Fibroblast of skin of left biceps (primary cell): Measurements from ENCODE around the gene RGS3.
A peak's percentile ranks its signal among the peaks of the same experiment; 100 is the strongest.

Experiments
- DNase-seq, 2 experiments: peaks; one replicate each; pipeline ENCODE4 v3.0.0-alpha.2; 2013; ENCODE audit warnings: low read depth in 2 of 2

RGS3 gene

DNA sequence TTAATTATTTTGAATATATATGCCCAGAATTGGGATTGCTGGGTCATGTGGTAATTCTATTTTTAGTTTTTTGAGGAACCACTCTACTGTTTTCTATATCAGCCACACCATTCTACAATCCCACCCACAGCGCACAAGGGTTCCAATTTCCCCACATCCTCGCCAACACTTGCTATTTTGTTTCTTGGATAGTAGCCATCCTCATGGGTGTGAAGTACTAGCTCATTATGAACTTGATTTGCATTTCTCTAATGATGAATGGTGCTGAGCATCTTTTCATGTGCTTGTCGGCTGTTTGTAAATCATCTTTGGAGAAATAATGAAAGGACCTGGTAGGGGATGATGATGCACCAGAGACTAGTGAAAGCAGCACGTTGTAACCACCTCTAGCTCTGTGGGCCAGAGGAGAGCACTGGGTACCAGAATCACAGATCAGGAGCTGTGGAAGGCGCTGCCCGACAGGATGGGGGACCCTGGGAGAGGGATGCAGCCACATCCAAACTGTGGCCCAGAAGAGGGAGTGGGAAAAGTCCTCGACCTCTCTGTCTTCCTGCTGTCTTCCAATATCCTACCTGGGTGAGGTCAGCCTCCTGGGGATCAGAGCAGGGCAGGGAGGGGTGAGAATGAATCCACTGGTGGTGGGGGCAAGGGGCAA lies 155.4 kb downstream of the RGS3 start:
- DNase-seq = no peak

DNA sequence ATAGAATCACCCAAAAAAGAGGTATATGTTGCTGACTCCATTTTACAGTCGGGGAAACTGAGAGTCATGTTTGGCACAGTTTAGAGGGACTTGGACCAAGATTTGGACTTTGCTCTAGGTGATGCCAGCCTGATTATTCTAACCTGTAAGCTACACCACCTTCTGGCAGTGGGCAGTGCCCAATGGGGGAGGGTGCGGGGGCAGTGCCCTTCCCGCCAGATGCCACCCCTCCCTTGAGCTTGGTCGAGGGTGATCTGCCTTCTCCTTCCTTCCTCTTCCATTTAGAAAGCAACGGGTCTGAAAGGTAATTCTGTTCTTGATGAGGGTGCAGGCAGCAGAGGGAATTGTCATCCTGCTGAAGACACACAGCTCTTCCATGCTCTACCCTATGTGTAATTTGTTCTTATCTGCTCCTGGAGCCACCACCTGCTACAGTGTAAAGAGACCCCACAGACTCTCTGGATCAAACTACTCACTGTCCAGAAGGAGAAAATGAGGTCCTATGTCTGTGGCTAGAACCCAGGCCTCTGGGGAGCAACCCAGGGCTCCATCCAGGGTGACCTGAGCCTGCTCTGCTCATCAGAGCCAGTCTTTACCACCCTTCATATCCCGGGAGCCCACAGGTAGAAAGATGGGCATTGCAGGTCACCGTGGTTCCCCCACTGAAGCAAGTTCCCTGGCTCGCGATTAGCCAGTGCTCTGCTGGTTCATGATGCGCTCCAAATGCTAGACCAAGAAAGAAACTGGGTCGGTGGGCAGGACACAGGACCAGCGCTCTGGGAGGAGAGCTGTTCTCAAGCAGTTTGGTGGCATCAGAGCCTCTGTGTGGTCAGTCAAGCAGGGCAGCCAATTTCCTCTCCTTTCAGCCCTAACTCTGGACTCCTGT lies 156.2 kb downstream of the RGS3 start:
- no peak for DNase-seq

DNA sequence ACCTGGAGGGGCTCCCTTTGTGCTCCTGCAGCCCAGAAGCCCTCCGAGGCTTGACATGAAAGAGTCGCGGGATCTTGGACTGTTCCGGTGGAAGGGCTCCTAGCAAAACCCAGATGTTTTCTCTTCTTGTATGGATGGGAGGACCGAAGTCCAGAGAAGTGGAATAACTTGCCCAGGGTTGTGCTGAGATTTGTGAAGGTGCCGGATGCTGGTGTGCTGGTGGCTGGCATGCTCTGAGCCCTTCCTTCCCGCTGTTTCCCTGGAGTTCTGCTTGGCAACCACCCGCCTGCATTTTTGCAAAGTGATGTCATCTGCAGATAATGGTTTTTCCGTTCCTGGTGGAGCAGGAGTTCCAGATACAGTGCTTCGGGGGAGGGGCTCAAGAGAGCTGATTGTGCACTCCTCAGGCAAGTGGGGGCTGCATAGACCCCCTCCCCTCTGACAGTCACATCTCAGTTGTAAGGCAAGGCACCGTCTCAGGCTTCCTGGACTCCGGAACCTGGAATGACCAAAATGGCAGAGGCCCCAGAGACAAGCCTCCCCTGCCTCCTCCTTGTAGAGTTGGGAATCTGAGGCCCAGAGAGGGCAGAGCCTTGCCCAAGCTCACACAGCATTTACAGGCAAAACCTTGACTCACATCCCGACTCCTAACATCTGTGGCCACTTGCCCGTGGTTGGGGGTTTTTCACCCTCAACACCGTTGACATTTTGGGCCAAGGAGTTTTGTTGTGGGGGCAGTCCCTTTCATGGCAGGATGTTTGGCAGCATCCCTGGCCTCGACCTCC lies 157.0 kb downstream of the RGS3 start:
- DNase-seq = peak; percentile 74

DNA sequence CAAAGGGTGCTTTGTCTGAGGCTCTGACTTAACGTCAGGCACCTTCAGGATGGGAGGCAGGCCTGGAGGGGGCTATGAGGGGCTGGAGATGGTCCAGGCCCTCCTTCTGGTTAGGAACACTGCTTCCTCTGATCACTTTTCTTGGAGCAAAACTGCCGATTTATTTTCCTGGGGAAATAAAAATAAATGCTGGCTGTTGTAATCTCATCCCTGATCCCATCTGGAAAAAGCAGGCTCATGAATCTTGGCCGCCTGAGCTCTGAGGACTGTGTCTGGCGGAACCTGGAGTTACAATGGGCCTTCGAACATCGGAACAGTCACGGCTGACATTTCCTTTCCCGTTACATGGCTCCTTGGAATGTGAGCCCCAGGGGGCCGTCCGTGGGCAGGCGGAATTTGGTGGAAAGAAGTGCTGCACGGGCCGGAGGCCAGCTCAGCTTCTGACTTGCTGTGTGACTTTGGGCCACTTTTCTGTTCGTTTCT lies 157.8 kb downstream of the RGS3 start:
- peak; percentile 85 to 88 for DNase-seq

DNA sequence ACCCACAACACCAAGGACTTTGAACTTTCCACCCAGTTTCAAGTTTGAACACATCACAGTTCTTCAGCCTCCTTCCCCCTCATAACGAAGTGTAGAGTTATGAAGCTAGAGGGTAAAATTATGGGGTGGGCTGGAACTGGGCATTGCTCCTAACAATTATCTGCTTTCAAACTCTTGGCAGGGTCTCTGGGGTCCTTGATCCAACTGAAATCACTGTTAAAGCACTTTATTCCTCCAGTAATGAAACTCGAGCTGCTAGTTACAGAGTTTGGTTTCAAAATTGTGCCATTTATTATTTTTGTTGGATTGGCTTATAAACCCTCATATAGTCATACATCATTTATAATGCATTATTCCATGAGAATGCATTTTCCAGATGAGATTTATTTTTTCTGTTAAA lies 158.5 kb downstream of the RGS3 start:
- DNase-seq = no peak

DNA sequence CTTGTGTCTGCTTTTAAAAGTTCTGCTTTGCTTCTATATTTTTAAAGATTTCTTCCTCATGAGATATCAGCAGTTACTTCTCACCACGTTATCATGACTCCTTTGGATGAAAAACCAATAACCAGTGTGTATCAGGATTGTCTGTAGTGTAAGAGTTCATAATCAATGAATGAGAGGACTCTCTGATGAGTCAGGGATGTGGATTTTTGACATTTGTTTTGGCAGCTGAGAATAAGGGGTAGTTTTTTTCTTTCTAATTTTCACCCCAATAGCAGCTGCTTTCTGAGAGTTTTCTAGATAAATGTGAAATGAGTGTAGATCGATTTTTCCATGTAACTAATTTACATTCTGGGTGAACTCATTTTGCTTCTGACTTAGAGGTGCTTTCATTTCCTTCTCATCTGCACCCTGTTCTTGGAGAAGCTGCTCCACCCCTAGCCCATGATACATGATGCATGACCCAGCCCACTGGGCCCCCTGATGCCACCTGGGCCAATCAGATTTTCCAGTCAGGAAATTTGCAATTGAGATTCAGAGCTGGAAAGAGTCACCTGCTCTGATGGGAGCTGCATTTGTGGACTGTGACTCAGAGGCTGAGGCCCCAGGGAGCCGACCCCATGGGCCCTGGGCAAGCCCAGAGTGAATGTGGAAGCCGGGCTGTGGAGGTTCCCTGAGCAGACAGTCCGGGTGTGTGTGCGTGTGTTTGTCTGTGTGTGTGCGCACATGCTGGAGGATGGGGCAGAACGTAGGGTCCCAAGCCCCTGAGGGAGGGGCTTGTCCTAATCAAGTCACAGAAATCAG lies 159.3 kb downstream of the RGS3 start:
- DNase-seq = no peak

DNA sequence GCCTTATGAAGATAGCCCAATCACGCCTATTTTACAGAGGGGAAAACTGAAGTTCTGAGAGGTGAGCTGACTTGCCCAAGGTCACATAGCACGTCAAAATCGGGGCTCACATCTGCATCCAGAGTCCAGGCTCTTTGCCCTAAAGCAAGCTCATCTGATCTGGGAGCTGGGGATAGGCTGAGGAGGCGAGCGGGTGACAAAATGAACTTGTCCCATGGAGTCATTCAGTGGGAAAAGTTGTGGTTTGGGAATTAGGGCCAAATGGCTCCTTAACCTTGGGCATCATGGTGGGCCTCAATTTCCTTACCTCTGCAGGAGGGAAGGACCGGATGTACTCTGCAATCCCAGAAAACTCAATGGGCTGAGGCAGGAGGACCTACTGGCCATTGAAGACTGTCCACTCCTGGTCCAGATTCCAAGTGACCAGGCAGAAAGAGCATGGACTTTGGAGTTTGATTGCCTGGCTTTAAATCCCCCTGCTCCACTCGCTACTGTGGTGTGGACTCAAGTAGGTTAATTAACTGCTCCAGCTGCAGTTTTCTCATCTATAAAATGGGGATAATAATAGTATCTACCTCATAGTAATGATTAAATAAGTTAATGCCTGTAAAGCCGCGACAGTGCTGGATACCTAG lies 160.4 kb downstream of the RGS3 start:
- DNase-seq = no peak

DNA sequence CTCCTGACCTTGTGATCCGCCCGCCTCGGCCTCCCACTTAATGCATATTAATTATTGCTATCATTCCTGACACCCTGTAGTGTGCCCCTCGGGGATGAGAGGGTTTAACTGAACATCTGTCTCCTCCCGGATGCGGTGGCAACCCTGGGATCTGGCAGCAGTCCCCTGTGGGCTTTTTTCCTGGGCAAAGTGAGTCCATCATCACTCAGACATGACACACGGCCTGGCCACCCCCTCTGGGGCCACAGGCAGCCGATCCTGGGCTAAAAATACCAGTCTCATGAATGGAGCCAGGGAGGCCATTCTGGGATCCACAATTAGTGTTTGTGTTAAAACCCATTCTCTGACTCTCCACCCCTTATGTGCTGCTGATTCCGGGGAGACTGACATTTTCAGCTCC lies 161.2 kb downstream of the RGS3 start:
- DNase-seq = no peak

DNA sequence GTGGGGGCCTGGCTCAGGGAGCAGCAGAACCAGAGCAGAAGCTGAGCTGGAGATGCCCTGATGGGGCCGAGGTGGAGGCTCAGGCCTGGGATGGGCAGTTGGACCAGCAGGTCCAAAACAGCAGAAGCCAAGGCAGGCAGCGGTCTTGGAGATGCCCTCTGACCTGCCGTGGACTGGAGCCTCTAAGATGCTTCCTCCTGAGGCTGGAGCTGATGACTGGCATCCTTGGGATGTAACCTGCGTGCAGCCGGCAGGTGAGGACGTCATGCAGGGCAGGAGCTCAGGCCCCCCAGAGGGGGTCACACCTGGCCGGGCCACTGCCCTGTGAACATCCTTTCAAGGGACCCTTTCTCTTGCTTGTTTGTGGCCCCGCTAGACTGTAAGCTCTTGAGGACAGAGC lies 162.0 kb downstream of the RGS3 start:
- no peak for DNase-seq

DNA sequence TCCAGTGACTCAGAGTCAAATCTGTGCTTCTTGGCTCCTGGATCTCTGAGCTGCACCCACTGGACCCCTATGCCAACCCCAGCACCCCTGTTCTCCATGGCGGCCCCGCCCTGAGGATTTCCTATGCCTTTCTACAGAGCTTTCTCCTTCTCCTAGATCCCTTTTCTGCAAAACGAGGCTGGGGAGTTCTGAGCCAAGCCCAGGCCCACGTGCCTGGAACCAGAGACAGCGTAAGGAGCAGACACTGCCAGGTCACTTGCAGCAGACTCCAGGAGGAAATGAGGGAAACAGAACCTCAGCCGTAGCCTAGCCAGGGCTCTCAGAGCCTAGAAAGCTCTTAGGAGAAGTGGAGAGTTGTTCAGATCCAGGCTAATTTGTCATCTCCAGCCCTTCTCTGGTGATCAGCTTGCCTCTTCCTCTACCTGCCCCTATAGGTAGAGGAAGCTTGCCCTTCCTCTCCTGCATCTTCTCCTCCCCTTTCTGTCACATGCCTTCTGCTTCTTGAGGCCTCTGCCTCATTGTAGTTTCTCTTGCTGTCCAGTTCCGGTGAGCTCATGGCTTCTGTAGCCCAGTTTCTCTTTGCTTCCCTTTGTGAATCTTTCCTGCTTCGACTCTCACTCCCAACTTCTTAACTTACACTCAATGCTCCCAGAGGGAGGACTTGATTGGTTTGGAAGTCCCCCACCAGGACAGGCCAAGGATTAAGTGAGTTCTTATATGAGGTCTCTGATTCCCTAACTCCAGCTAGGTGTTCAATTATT lies 163.4 kb downstream of the RGS3 start:
- no peak for DNase-seq

DNA sequence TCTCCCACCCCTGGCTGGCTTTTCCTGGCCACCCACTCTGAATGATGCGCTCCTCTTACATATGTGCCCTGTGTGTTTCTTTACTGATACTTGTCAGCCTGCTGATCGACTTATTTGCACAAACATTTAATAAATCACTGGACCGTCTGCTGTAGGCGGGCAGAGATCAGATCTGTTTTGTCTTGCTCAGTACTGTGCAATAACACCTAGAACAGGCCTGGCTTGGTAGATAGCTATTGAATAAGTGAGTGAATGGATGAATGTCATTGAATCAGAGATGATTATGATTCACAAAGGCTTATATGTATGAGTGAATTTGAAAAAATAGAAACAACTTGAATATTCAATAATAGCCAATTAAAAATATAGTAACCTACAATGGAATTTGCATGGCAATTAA lies 165.1 kb downstream of the RGS3 start:
- no peak for DNase-seq

DNA sequence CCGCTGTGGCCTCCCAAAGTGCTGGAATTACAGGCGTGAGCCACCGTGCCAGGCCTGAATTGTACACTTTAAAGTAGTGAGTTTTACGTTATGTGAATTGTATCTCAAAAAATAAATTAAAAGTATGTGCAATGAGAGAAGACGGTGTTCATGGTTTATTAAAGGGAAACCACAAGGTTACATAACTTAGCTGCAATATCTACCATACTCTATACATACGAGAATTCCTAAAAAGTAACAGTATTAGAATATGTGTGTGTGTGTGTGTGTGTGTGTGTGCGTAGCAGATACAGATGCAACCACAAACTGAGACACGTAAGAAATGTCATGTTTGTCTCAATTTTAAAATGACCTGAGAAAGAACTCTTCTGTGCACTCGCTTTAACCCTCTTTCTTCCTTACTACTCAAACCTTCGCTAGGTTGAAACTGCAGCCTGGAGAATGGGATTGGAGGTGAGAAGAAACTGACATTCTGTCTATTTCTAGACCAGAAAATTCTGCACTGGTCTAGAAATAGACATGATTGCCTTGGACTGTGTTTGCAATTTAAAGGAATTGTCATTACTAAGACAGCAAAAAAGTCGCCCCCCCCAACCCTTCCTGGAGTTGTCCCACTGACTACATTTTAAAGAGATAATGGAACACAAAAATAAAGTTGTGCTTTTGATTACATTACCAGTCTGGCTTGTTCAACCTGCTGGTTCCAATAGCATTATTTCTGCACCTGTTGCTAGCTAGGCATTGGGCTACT lies 167.0 kb downstream of the RGS3 start:
- no peak for DNase-seq

DNA sequence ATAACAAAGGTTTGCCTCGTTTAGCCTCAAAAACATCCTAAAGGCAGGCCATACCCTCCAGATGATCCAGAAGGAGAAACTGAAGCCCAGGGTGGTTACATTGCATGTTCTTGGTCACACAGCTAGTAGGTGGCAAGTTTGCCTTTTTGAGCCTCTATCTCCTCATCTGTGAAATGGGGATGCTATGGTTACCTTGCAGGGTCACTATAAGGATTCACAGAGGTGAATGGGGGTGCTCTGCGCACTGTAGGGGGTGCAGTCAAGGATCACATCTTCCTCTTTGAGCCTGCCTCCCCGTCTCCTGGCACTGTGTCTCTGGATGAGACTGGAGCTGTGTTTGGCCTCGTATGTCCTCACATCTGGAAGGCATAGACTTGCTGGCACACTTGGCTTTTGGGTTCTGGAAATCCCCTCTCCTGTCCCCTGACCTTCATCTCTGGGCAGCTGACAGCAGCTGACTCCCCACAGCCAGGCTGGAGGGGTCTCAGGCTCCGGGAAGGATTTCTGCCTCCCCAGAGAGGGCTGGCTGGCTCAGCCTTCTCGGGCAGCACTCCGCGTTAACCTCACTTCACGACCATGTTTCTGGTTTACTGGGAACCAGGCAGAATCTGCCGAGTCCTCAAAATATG lies 167.7 kb downstream of the RGS3 start:
- DNase-seq = no peak

DNA sequence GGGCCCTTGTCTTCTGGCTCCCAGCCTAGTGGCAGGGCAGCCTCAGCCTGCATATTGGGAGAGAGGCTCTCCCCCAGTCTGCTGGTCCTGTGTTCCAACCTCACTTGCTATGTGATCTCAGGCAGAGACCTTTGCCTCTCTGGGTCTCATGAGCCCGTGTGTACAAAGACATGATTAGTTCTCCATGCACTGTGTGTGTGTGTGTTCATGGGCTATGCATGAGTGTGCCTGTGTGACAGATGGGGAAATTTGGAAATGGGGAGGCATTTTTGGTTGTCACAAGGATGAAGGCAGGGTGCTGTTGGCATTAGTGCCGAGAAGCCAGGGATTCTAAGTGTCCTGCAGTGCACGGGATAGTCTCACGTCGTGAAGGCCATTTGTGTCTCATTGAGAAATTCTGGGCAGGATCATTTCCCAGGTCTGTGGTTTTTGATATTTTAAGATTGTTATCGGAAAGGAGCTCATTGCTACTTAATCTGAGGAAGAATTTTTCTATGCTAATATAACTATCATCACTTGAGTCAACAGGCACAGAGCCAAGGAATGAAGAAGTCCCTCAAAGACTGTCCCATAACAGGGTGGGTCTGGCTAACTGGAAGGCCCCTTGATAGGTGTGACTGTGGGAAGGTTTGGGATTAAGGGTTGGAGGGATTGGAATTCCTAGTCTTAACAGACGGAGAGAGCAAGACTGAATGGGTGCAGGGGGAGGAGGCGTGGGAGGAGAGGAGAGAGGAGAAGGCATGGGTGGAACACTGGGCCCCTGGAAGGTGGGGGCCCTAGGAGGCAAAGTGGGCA lies 168.5 kb downstream of the RGS3 start:
- DNase-seq = no peak

DNA sequence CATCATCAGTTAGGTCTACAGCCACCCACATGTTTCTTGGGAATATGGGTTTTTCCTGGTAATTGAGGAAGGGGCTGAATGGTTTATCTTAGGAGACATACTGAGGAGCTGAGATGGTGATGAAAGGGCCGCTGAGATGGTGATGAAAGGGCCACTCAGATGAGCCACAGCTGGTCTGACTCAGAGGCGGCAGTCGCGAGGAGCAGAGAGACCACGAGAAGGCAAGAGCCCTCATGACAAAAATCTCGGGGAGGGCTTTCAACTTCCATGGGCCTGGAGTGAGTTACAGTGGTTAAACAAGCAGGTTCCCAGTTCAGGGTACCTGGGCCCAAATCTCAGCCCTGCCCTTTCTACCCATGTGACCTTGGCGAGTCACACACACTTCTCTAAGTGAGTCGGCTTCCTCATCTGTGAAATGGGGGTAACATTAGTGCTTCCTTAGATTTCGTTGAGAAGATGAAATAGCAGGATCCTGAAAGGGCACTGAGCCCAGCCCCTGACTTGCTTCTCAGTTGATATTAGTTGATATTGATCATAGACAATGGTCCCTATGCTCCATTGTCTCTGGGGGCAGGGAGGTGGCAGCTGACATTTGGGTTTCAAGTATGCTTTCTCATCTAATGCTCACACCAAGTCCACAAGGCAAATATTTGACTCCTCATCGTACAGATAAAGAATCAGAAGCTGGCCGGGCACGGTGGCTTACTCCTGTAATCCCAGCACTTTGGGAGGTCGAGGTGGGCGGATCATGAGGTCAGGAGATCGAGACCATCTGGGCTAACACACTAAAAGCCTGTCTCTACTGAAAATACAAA lies 169.5 kb downstream of the RGS3 start:
- DNase-seq = no peak

DNA sequence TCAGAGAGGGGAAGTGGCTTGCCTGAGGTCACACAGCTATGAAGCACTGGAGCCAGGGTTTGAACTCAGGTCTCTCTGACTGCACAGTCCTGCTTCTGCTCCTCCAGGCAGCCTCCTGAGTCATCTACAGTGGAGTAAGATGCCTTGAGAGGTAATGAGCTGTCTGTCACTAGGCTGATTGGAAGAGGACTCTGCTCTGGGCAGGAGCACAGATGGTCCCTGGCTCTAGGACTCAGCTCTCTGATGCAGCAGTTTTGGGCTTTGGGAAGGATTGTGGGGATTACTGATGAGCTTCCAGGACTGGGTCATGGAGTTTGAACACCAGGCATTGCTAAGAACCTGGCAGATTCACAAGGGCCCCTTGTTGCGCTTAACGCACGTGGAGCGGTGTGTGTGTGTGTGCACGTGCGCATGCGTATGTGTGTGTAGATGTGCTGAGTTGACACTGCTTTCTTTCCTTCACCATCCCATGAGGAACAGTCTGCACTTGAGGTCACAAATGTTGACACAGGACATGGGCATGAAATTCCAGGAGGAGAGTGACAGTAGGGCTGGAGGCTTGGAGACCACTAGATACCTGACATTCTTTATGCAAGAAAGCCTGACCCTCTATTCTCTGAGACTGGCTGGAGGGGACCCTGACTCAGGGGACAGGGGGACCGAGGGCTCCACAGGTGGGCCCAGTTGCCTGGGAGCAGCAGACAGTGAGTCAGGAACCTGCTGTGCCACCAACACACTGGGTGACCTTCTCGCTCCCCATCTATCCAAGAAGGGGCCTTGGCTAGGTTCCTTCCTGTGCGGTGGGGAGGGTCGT lies 170.5 kb downstream of the RGS3 start:
- no peak for DNase-seq
